Measurements from ENCODE around the gene SCUBE3.

SCUBE3 gene

DNA sequence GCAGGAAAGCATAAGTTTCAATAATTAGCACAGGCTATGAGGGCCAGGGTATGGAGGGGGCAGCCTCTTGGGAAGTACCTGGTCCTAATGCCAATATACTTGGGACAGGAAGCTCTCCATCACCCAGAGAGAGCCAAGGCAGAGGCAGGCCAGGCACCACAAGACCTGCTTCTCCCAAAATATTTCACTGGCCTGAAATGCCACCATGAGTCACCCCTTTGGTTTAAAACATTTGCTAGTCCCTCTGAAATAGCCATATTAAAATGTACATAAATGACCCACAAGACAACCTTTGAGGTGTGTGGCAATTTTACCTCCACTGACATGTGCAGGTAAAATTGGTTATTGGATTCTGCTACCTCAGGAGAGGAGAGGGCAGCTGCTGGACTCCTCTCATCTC lies 23.4 kb upstream of the SCUBE3 start:
- H3K4me3 ChIP-seq (ENCODE audit: insufficient read depth, low read depth, low read length, poor library complexity, severe bottlenecking), result no peak overlapping the region
- H3K36me3 ChIP-seq (ENCODE audit: control insufficient read depth, insufficient read depth, low read length), result no peaks in the 10 kb centered on the region
- H3K4me1 ChIP-seq (ENCODE audit: control insufficient read depth, insufficient read depth, low read length, poor library complexity, severe bottlenecking), result no peaks in the 10 kb centered on the region
- no peak for DNase-seq
- H3K27me3 ChIP-seq (replicated peaks; ENCODE audit: control insufficient read depth, insufficient read depth, low read length, poor library complexity, severe bottlenecking), result no peaks in the 10 kb centered on the region
- no peak overlapping the region for H3K27ac ChIP-seq (ENCODE audit: insufficient read depth, low read length, poor library complexity, severe bottlenecking)
- H3K9me3 ChIP-seq (ENCODE audit: control insufficient read depth, low read length), result no peaks in the 10 kb centered on the region

DNA sequence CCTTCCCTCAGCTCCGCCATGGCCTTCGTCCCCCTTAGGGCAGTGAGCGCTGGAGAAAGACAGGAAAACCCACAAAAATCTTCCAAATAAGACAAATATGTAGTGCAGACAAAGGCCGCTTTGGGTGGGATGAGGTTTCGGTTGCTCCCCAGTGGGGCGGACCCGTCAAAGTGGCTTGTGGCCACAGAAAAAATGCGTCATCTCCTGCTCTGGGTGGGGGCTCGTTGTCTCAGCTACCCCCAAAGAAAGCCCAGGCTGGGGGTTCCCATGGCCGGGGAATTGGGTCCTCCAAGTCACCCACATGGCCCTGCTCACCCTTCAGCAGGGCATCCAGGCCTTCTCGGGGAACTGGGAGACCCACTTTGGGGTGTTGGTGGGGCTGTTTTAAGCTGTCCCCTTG lies 21.9 kb upstream of the SCUBE3 start:
- no peak overlapping the region for H3K4me3 ChIP-seq (ENCODE audit: insufficient read depth, low read depth, low read length, poor library complexity, severe bottlenecking)
- H3K4me1 ChIP-seq (ENCODE audit: control insufficient read depth, insufficient read depth, low read length, poor library complexity, severe bottlenecking), result no peaks in the 10 kb centered on the region
- H3K27ac ChIP-seq (ENCODE audit: insufficient read depth, low read length, poor library complexity, severe bottlenecking), result no peak overlapping the region
- no peak for DNase-seq
- H3K36me3 ChIP-seq (ENCODE audit: control insufficient read depth, insufficient read depth, low read length), result no peaks in the 10 kb centered on the region
- H3K27me3 ChIP-seq (replicated peaks; ENCODE audit: control insufficient read depth, insufficient read depth, low read length, poor library complexity, severe bottlenecking), result no peaks in the 10 kb centered on the region
- H3K9me3 ChIP-seq (ENCODE audit: control insufficient read depth, low read length), result no peaks in the 10 kb centered on the region

DNA sequence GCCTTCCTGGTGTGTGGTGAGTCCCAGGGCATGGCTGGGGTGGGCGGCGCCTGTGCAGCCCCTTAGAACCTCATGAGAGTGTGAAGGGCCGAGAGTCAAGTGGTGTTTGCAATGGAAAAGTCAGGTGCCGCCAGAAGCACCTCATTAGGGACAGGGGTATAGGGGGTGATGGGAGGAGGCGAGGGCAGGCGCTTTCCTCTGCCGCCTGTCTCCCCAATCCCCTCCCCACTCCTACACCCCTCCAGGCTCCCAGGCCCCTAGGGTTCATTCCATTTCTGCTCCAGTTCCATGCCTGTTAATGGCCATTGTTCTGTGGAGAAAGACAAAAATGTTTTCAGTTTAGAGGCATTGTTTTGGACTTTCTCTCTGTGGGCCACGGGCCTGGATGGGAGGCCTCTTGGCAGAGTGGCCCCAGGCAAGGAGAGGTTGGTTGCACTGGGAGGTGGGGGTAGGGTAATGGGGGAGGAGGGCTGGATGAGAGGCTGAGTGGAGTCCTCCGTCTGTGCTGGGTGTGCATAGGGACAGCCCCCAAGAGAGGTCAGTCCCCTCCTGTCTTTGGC lies 21.4 kb upstream of the SCUBE3 start:
- Histone ChIP-seq H3K4me1 (ENCODE audit: control insufficient read depth, insufficient read depth, low read length, poor library complexity, severe bottlenecking) (no peaks in the 10 kb centered on the region), H3K36me3 (ENCODE audit: control insufficient read depth, insufficient read depth, low read length) (no peaks in the 10 kb centered on the region), H3K27me3 (replicated peaks; ENCODE audit: control insufficient read depth, insufficient read depth, low read length, poor library complexity, severe bottlenecking) (no peaks in the 10 kb centered on the region), H3K27ac (ENCODE audit: insufficient read depth, low read length, poor library complexity, severe bottlenecking) (no peak overlapping the region), H3K9me3 (ENCODE audit: control insufficient read depth, low read length) (no peaks in the 10 kb centered on the region), H3K4me3 (ENCODE audit: insufficient read depth, low read depth, low read length, poor library complexity, severe bottlenecking) (no peak overlapping the region)
- DNase-seq, result no peak

DNA sequence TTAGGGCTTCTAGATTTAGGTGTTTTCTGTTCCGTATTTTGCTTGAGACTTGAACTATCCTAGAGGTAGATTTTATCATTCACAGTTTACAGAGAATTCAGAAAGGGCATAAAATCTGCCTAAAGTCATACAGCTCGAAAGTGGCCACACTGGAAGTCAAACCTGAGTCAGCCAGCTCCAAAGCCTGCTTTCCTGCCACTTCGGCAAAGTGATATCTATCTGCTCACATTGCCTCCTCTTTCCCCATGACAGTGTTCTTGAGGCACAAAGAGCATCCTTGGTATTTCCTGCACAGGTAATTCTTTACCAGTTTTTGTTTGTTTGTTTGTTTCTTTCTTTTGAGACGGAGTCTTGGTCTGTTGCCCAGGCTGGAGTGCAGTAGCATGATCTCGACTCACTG lies 19.4 kb upstream of the SCUBE3 start:
- H3K9me3 ChIP-seq (ENCODE audit: control insufficient read depth, low read length), result no peaks in the 10 kb centered on the region
- no peak overlapping the region for H3K4me3 ChIP-seq (ENCODE audit: insufficient read depth, low read depth, low read length, poor library complexity, severe bottlenecking)
- no peaks in the 10 kb centered on the region for H3K4me1 ChIP-seq (ENCODE audit: control insufficient read depth, insufficient read depth, low read length, poor library complexity, severe bottlenecking)
- H3K27ac ChIP-seq (ENCODE audit: insufficient read depth, low read length, poor library complexity, severe bottlenecking), result no peak overlapping the region
- no peaks in the 10 kb centered on the region for H3K27me3 ChIP-seq (replicated peaks; ENCODE audit: control insufficient read depth, insufficient read depth, low read length, poor library complexity, severe bottlenecking)
- H3K36me3 ChIP-seq (ENCODE audit: control insufficient read depth, insufficient read depth, low read length), result no peaks in the 10 kb centered on the region
- no peak for DNase-seq

DNA sequence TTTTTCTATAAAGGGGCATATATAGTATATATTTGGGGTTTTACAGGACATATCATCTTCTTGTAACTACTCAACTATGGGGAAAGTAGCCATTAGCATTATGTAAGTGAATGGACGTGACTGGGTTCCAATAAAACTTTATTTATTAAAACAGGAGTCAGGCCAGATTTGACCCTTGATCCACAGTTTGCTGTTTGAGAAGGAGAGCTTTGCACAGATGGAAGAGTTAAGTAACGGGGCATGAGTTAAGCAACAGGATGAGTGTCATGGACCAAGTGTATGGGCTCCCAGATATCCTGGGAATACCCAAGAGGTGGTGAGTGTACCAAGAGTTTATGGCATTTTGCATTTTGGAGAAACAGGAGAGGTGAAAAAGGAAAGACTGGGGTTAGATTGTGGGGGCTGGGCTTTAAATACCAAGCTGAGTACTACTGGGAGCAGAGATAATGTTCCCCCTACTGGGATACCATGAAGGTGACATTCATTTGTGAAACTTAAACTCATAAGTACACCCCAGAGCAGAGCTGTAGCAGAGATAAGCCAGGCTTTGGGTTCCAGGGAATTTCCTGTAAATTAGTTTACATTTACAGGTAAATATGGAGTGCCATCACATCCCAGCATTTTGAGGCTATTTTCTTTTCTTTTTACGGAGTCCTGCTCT lies 18.5 kb upstream of the SCUBE3 start:
- Histone ChIP-seq H3K27me3 (replicated peaks; ENCODE audit: control insufficient read depth, insufficient read depth, low read length, poor library complexity, severe bottlenecking) (no peaks in the 10 kb centered on the region), H3K9me3 (ENCODE audit: control insufficient read depth, low read length) (no peaks in the 10 kb centered on the region), H3K27ac (ENCODE audit: insufficient read depth, low read length, poor library complexity, severe bottlenecking) (no peak overlapping the region), H3K36me3 (ENCODE audit: control insufficient read depth, insufficient read depth, low read length) (no peaks in the 10 kb centered on the region), H3K4me1 (ENCODE audit: control insufficient read depth, insufficient read depth, low read length, poor library complexity, severe bottlenecking) (no peaks in the 10 kb centered on the region), H3K4me3 (ENCODE audit: insufficient read depth, low read depth, low read length, poor library complexity, severe bottlenecking) (no peak overlapping the region)
- no peak for DNase-seq

DNA sequence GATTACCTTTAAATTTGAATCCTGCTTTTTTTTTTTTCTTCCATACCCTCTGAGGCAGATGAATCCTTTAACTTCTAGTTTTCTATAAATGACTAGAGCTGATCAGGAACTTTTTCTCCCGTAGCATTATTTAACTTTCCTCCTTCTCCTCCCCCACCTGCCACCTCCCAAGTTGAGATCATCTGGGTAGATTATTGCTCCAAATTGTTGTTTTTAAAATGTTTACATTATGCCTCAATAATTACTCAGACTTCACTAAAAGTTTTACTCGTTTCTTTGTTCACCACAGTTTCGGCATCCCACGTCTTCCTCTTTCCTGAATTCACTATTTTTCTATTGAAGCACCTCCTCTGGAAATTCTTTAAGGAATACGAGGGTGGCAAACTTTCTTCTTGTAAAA lies 16.6 kb upstream of the SCUBE3 start:
- H3K4me1 ChIP-seq (ENCODE audit: control insufficient read depth, insufficient read depth, low read length, poor library complexity, severe bottlenecking), result no peaks in the 10 kb centered on the region
- DNase-seq, result no peak
- H3K9me3 ChIP-seq (ENCODE audit: control insufficient read depth, low read length), result no peaks in the 10 kb centered on the region
- H3K27me3 ChIP-seq (replicated peaks; ENCODE audit: control insufficient read depth, insufficient read depth, low read length, poor library complexity, severe bottlenecking), result no peaks in the 10 kb centered on the region
- H3K36me3 ChIP-seq (ENCODE audit: control insufficient read depth, insufficient read depth, low read length), result no peaks in the 10 kb centered on the region
- no peak overlapping the region for H3K27ac ChIP-seq (ENCODE audit: insufficient read depth, low read length, poor library complexity, severe bottlenecking)
- H3K4me3 ChIP-seq (ENCODE audit: insufficient read depth, low read depth, low read length, poor library complexity, severe bottlenecking), result no peak overlapping the region

DNA sequence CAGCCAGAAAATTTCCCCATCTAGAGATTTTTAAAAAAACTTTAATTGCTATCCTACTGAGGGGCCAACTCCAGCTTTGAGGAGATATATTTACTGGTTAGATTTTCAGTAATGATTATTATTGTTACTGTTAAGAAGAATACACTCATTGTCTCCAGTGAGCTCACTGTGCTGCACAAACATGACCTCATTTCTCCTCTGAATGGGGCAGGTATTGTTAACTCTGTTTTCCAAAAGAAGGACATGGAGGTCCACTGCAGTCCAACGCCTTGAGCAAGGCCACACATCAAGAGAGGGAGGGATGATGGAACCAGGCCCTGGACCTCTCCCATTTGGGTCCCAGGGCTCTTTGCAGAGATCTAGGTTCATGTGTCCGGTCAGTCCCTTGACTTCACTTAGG lies 13.9 kb upstream of the SCUBE3 start:
- Histone ChIP-seq H3K4me1 (ENCODE audit: control insufficient read depth, insufficient read depth, low read length, poor library complexity, severe bottlenecking) (no peaks in the 10 kb centered on the region), H3K27ac (ENCODE audit: insufficient read depth, low read length, poor library complexity, severe bottlenecking) (no peak overlapping the region), H3K36me3 (ENCODE audit: control insufficient read depth, insufficient read depth, low read length) (no peaks in the 10 kb centered on the region), H3K27me3 (replicated peaks; ENCODE audit: control insufficient read depth, insufficient read depth, low read length, poor library complexity, severe bottlenecking) (no peaks in the 10 kb centered on the region), H3K4me3 (ENCODE audit: insufficient read depth, low read depth, low read length, poor library complexity, severe bottlenecking) (no peak overlapping the region), H3K9me3 (ENCODE audit: control insufficient read depth, low read length) (no peaks in the 10 kb centered on the region)
- no peak for DNase-seq

DNA sequence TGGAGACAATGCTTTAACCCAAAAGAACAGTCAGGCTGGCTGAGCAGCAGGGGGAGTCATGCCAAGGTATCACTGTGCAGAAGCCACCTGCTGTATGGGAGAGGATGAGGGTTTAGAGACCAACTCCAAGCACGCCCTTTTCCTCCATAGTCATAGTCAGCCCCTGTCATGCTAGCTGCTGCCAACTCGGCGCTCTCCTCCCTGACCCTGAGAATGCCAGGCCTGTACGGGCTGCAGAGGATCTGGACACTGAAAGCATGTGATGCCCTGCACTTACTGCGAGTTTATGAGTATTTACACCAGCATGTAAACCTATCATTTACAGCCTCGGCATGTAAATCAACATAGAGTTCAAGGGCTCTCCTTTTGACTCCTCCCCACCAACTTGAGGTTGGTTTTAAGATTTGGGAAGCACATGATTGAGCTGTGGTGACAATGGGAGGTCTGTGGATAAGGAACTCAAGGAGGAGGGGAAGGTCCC lies 11.7 kb upstream of the SCUBE3 start:
- H3K4me1 ChIP-seq (ENCODE audit: control insufficient read depth, insufficient read depth, low read length, poor library complexity, severe bottlenecking), result no peaks in the 10 kb centered on the region
- no peak for DNase-seq

DNA sequence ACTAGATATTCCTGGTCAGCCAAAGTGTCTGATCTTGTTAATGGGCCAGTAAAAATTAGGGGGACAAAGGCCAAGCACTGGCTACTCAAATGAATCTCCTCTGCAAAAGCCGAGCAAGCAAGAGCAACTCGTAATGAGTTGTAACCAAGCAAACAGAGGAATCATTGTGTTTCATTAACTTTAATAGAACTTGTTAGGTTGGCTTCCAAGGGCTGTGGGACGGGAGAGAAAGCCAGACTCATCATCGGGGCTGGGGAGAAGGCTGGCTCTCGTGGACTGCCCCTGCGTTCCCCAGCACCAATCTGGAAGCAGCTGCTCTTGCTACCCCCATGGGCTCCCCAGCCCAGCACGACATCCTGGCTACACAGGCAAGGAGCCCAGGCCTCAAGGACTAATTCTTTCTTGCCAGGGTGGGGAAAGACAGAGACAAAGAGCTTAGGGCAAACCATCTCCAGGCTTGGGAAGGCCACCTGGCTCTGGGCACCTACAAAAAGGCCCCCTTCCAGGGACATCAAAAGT lies 10.5 kb upstream of the SCUBE3 start:
- H3K27me3 ChIP-seq (replicated peaks; ENCODE audit: control insufficient read depth, insufficient read depth, low read length, poor library complexity, severe bottlenecking), result no peaks in the 10 kb centered on the region
- H3K4me3 ChIP-seq (ENCODE audit: insufficient read depth, low read depth, low read length, poor library complexity, severe bottlenecking), result no peak overlapping the region
- no peaks in the 10 kb centered on the region for H3K9me3 ChIP-seq (ENCODE audit: control insufficient read depth, low read length)
- H3K4me1 ChIP-seq (ENCODE audit: control insufficient read depth, insufficient read depth, low read length, poor library complexity, severe bottlenecking), result no peaks in the 10 kb centered on the region
- DNase-seq, result no peak
- H3K27ac ChIP-seq (ENCODE audit: insufficient read depth, low read length, poor library complexity, severe bottlenecking), result no peak overlapping the region
- no peaks in the 10 kb centered on the region for H3K36me3 ChIP-seq (ENCODE audit: control insufficient read depth, insufficient read depth, low read length)

More for the DNA sequence above, 11.7 kb upstream of the SCUBE3 start:
- Histone ChIP-seq H3K27me3 (replicated peaks; ENCODE audit: control insufficient read depth, insufficient read depth, low read length, poor library complexity, severe bottlenecking) (no peaks in the 10 kb centered on the region), H3K4me3 (ENCODE audit: insufficient read depth, low read depth, low read length, poor library complexity, severe bottlenecking) (no peak overlapping the region), H3K27ac (ENCODE audit: insufficient read depth, low read length, poor library complexity, severe bottlenecking) (no peak overlapping the region), H3K9me3 (ENCODE audit: control insufficient read depth, low read length) (no peaks in the 10 kb centered on the region), H3K36me3 (ENCODE audit: control insufficient read depth, insufficient read depth, low read length) (no peaks in the 10 kb centered on the region)

DNA sequence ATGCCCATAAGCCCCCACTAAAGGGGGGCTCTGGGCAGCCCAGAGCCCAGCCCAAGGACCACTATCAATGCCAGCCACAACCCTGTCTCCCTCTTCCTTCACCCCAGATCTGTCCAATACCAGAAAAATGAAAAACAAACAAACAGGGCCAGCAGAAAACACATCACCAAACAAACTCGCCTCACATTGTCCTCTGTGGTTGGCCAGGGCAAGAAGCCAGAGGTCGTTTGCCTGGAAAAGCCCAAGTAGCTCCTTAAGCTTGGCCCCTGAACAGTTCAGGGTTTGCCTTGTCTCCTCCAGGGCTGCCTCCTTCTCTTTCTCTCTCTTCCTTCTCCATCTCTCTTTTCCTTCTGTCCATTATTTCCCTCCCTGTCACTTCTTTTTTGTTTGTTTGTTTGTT lies 10.1 kb upstream of the SCUBE3 start:
- no peaks in the 10 kb centered on the region for H3K4me1 ChIP-seq (ENCODE audit: control insufficient read depth, insufficient read depth, low read length, poor library complexity, severe bottlenecking)
- DNase-seq, result no peak

More for the DNA sequence above, 10.1 kb upstream of the SCUBE3 start:
- Histone ChIP-seq H3K4me3 (ENCODE audit: insufficient read depth, low read depth, low read length, poor library complexity, severe bottlenecking) (no peak overlapping the region), H3K27me3 (replicated peaks; ENCODE audit: control insufficient read depth, insufficient read depth, low read length, poor library complexity, severe bottlenecking) (no peaks in the 10 kb centered on the region), H3K36me3 (ENCODE audit: control insufficient read depth, insufficient read depth, low read length) (no peaks in the 10 kb centered on the region), H3K27ac (ENCODE audit: insufficient read depth, low read length, poor library complexity, severe bottlenecking) (no peak overlapping the region), H3K9me3 (ENCODE audit: control insufficient read depth, low read length) (no peaks in the 10 kb centered on the region)
